ACHN (cell line): ENCODE data around the gene LSG1.

Source experiments
- DNase-seq: peaks from one replicate; pipeline ENCODE4 v3.0.0-alpha.2; 2015
- in situ Hi-C: cut with HindIII; loops from 2 replicates; pipeline ENCODE4 v1.10.0; 2017; ENCODE audit warnings: low sequenced_read_pairs, low pct_ligation_motif_present, low pct_unique_long_range_greater_than_20kb

Gene LSG1

GRCh38 chr3:194688946-194689345 lies 17.0 kb upstream of the LSG1 start:
- DNase-seq, result no peak
- in situ Hi-C loops, result loop anchor here (25.0 kb wide), 1 partner anchor 548 kb away; no protein-coding TSS in a partner anchor

- in situ Hi-C loops, result loop anchor here (25.0 kb wide), 1 partner anchor 549 kb away; no protein-coding TSS in a partner anchor
- no peak for DNase-seq
These were observed 16.3 kb upstream of the LSG1 start for GRCh38 chr3:194688200-194688740.

GRCh38 chr3:194687638-194688199 lies 15.7 kb upstream of the LSG1 start:
- DNase-seq, result peak; percentile 52
- in situ Hi-C loops, result loop anchor here (25.0 kb wide), 1 partner anchor 550 kb away; no protein-coding TSS in a partner anchor

- in situ Hi-C loops, result loop anchor here (25.0 kb wide), 1 partner anchor 550 kb away; no protein-coding TSS in a partner anchor
- peak; percentile 20 for DNase-seq
These were observed 15.0 kb upstream of the LSG1 start for GRCh38 chr3:194686816-194687637.

- in situ Hi-C loops, result loop anchor here (25.0 kb wide), 1 partner anchor 551 kb away; no protein-coding TSS in a partner anchor
- no peak for DNase-seq
These were observed 14.4 kb upstream of the LSG1 start for GRCh38 chr3:194686414-194686815.

GRCh38 chr3:194685718-194686413 lies 13.9 kb upstream of the LSG1 start, which contains the start of gene FAM43A:
Gene FAM43A, plus strand, starts transcription at chr3:194685883. Its CDS starts 944 bp downstream, at chr3:194686827.
- in situ Hi-C loops, result loop anchor here (25.0 kb wide), 1 partner anchor 551 kb away; no protein-coding TSS in a partner anchor
- peak; percentile 79 for DNase-seq

GRCh38 chr3:194685065-194685717 lies 13.2 kb upstream of the LSG1 start:
- no peak for DNase-seq
- in situ Hi-C loops, result loop anchor here (25.0 kb wide), 1 partner anchor 552 kb away; no protein-coding TSS in a partner anchor

GRCh38 chr3:194683380-194683779 lies 11.4 kb upstream of the LSG1 start:
- in situ Hi-C loops, result loop anchor here (25.0 kb wide), 1 partner anchor 554 kb away; no protein-coding TSS in a partner anchor
- no peak for DNase-seq

- in situ Hi-C loops, result loop anchor here (25.0 kb wide), 1 partner anchor 554 kb away; no protein-coding TSS in a partner anchor
- peak; percentile 77 for DNase-seq
These were observed 10.8 kb upstream of the LSG1 start for GRCh38 chr3:194682694-194683310.

GRCh38 chr3:194682189-194682693 lies 10.2 kb upstream of the LSG1 start:
- no peak for DNase-seq
- in situ Hi-C loops, result loop anchor here (25.0 kb wide), 1 partner anchor 555 kb away; no protein-coding TSS in a partner anchor

GRCh38 chr3:194680888-194681615 lies 9.1 kb upstream of the LSG1 start:
- no peak for DNase-seq
- in situ Hi-C loops, result loop anchor here (25.0 kb wide), 1 partner anchor 556 kb away; no protein-coding TSS in a partner anchor

GRCh38 chr3:194676471-194676870 lies 4.5 kb upstream of the LSG1 start:
- in situ Hi-C loops, result loop anchor here (25.0 kb wide), 1 partner anchor 561 kb away; no protein-coding TSS in a partner anchor

GRCh38 chr3:194675680-194676079 lies 3.7 kb upstream of the LSG1 start:
- no peak for DNase-seq
- in situ Hi-C loops, result loop anchor here (25.0 kb wide), 1 partner anchor 562 kb away; no protein-coding TSS in a partner anchor

More at GRCh38 chr3:194676471-194676870, 4.5 kb upstream of the LSG1 start:
- DNase-seq, result no peak

GRCh38 chr3:194675081-194675640 lies 3.2 kb upstream of the LSG1 start:
- DNase-seq, result no peak
- in situ Hi-C loops, result loop anchor here (25.0 kb wide), 1 partner anchor 562 kb away; no protein-coding TSS in a partner anchor

GRCh38 chr3:194673761-194674160 lies 1.8 kb upstream of the LSG1 start:
- in situ Hi-C loops, result no loop called here
- DNase-seq, result no peak

GRCh38 chr3:194672876-194673275 lies 885 bp upstream of the LSG1 start:
- in situ Hi-C loops, result no loop called here
- DNase-seq, result no peak
